Endothelial cell of umbilical vein (primary cell): Measurements from ENCODE around the gene VWC2.

Experiments
- CTCF ChIP-seq, 2 donors: IDR thresholded peaks; 1 replicate in 1 of 2; 2 replicates in 1 of 2; pipeline ENCODE4 v1.5.1; 2011; ENCODE audit warnings: low read length in 2 of 2, mild to moderate bottlenecking in 2 of 2, moderate library complexity in 2 of 2, control low read depth in 1 of 2, inconsistent platforms in 1 of 2, low read depth in 1 of 2; ENCODE audit not compliant: insufficient read depth in 1 of 2; ENCODE audit errors: extremely low read depth in 1 of 2
- EZH2 ChIP-seq: IDR thresholded peaks from 2 replicates; pipeline ENCODE4 v1.6.1; 2012; ENCODE audit warnings: borderline replicate concordance, low read depth, mild to moderate bottlenecking, moderate library complexity, low read length, inconsistent platforms; ENCODE audit not compliant: severe bottlenecking
- FOS ChIP-seq: IDR thresholded peaks from 2 replicates; pipeline ENCODE4 v1.6.1; 2011; ENCODE audit warnings: mild to moderate bottlenecking, low read length, moderate library complexity, borderline replicate concordance; ENCODE audit not compliant: insufficient read depth
- GATA2 ChIP-seq: IDR thresholded peaks from 2 replicates; pipeline ENCODE4 v1.7.0; 2011; ENCODE audit warnings: low read depth, mild to moderate bottlenecking, moderate library complexity, mixed read lengths, low read length; ENCODE audit not compliant: insufficient read length, insufficient read depth
- MAX ChIP-seq: IDR thresholded peaks from 2 replicates; pipeline ENCODE4 v1.6.1; 2011; ENCODE audit not compliant: insufficient read depth, insufficient read length
- POLR2A ChIP-seq: IDR thresholded peaks from 2 replicates; pipeline ENCODE4 v1.6.1; 2012; ENCODE audit warnings: low read depth, mild to moderate bottlenecking, control low read depth, low read length
- POLR2AphosphoS5 ChIP-seq: IDR thresholded peaks from 2 replicates; pipeline ENCODE4 v1.6.1; 2012; ENCODE audit warnings: low read depth, mild to moderate bottlenecking, control low read depth, low read length, moderate library complexity; ENCODE audit not compliant: insufficient read depth

- no peak for TF ChIP-seq CTCF (IDR thresholded peaks at IDR 0.05; ENCODE audit: extremely low read depth in 1 of 2, insufficient read depth in 1 of 2, low read depth in 1 of 2, low read length in 2 of 2)
- no peak for TF ChIP-seq POLR2AphosphoS5
- TF ChIP-seq EZH2 = peak; percentile 3
- no peak for TF ChIP-seq POLR2A
- no peak for TF ChIP-seq MAX
- no peak for TF ChIP-seq FOS
- TF ChIP-seq GATA2 = no peak
These were observed 559 bp downstream of the VWC2 start for GRCh38 chr7:49773936-49774458.
